GM10248 (cell line): Measurements from ENCODE around the gene DGLUCY.

ENCODE experiments used
- CTCF ChIA-PET: fragments of 300-600 bp; sonication (Branson Sonifier 250); formaldehyde crosslinking; extraction: SDS; loops from one replicate; lab custom pipeline; 2021; ENCODE audit warnings: antibody characterized with exemption; lab: Yijun Ruan, JAX
- POLR2A ChIA-PET: fragments of 350-650 bp; sonication (Branson Sonifier 250); formaldehyde crosslinking; extraction: SDS; loops from one replicate; lab custom pipeline; 2020; ENCODE audit warnings: antibody characterized with exemption; lab: Yijun Ruan, JAX
- DNase-seq: peaks from one replicate; pipeline ENCODE4 v3.0.0; 2012; ENCODE audit errors: extremely low spot score
- CTCF ChIP-seq: IDR thresholded peaks from 2 replicates; pipeline ENCODE4 v1.5.1; 2012; ENCODE audit warnings: mild to moderate bottlenecking, low read depth; ENCODE audit errors: extremely low read depth, missing control alignments, control extremely low read depth

Gene DGLUCY

GRCh38 chr14:91113829-91114078 is at the start of gene DGLUCY:
Gene DGLUCY (plus strand): TSS chr14:91114073. CDS start chr14:91160295, 46,222 bp downstream.
- no peak for TF ChIP-seq CTCF
- POLR2A ChIA-PET = interaction anchor here (0.6 kb wide), 1 partner anchor 53 kb away, joined by 3 read pairs; the partner anchor contains the start of gene RPS6KA5
- peak; percentile 79 for DNase-seq
- CTCF ChIA-PET = interaction anchor here (1.1 to 3.0 kb wide), 8 partner anchors 13 to 211 kb away, joined by 3 to 14 read pairs (median 6); partner anchors contain the start of gene RPS6KA5

- POLR2A ChIA-PET = no interaction called here
- TF ChIP-seq CTCF = no peak
- CTCF ChIA-PET = interaction anchor here (1.0 to 1.4 kb wide), 2 partner anchors 15 to 16 kb away, joined by 3 read pairs; no protein-coding TSS in a partner anchor
- DNase-seq = no peak
Observed at GRCh38 chr14:91065266-91065665, 48.6 kb upstream of the DGLUCY start.

DNA sequence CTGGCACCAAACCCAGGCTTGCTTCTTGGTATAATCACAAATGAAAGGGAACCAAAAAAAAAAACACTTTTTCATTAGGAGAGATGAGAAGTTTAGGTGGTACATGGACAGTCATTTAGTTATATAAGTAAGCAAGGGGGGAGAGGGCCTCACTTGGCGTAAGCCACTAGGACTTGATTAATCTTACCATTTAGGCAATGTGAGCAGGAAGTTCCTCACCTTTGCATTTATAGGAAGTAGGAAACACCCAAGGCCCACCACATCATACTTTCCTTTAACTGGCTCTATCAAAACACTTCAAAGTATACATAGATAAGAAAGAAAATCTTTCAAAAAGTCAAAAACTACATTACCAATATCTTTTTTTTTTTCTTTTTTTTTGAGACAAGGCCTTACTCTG is 46.7 kb upstream of the DGLUCY start:
- POLR2A ChIA-PET = no interaction called here
- no peak for TF ChIP-seq CTCF
- CTCF ChIA-PET = no interaction called here
- no peak for DNase-seq

DNA sequence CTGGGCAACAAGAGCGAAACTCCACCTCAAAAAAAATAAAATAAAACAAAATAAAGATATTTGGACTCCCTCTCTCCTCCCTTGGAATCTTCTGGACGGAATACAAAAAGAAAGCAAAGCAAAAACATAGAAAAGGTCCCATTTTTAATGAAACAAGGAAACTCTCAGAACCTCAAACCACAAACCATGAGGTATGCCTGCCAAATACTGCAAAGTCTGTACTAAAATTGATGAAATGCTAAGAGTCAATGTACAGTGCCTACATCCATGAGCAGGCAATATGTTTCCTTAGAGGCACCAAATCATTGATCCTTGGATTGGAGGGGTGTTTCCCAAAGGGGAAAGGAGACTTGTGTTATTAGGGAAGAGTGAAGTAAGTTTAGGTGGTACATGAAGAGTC is 45.2 kb upstream of the DGLUCY start:
- no peak for TF ChIP-seq CTCF
- POLR2A ChIA-PET = no interaction called here
- DNase-seq = no peak
- CTCF ChIA-PET = interaction anchor here (1.8 kb wide), 1 partner anchor 11 kb away, joined by 4 read pairs; no protein-coding TSS in a partner anchor

- no peak for TF ChIP-seq CTCF
- no peak for DNase-seq
- ChIA-PET CTCF (interaction anchor here (1.8 kb wide), 1 partner anchor 9 kb away, joined by 4 read pairs; no protein-coding TSS in a partner anchor), POLR2A (no interaction called here)
Observed at GRCh38 chr14:91070572-91070971, 43.3 kb upstream of the DGLUCY start.

DNA sequence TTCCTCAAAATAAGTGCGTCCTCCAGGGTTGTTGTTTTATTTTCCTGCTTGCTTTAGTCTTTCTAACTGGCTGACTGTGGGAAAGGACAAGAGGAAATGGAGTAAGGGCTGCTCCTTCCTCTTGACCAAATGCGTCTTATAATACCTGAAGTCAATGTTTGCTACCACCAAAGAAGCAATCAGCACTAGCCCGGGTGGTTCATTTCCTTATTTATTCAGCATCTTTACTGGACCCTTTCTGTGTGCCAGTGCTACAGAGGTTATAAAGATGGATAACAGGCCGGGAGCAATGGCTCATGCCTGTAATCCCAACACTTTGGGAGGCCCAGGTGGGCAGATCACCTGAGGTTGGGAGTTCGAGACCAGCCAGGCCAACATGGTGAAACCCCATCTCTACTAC is 38.3 kb upstream of the DGLUCY start:
- DNase-seq = no peak
- ChIA-PET POLR2A (no interaction called here), CTCF (interaction anchor here (0.7 to 1.0 kb wide), 2 partner anchors 14 to 39 kb away, joined by 3 read pairs; no protein-coding TSS in a partner anchor)
- no peak for TF ChIP-seq CTCF
